Measurements from ENCODE around the gene CENPQ. TPM values are rescaled to one million over a fixed set of nuclear protein-coding genes. Genes with fewer than 3 reads are reported as not detected.

CENPQ gene
- total and polyA plus RNA-seq, 2 of the 8 experiments (the other 6 are each of a cell fraction or from before 2014, with no cell fraction given), result 9.4 to 19.6 TPM

GRCh38 chr6:49514571-49515484 lies 51.7 kb downstream of the CENPQ start:
- no peaks in the 10 kb centered on the region for H4K20me1 ChIP-seq (replicated peaks in 1 of 2; ENCODE audit: control insufficient read depth in 1 of 2, insufficient read depth in 2 of 2, low read length in 2 of 2)
- H3K4ac ChIP-seq (replicated peaks; ENCODE audit: insufficient read length, low read depth, low read length), result no peak overlapping the region
- WGBS, 2 experiments (ENCODE audit: extremely low coverage in 1 of 2, insufficient coverage in 1 of 2, insufficient read length in 1 of 2, insufficient replicate concordance in 2 of 2, low coverage in 1 of 2, low lambda C conversion rate in 2 of 2, missing lambda C conversion rate in 1 of 2), result 79% methylated on average over 8 of the region's 8 CpGs; no CpG with 5 or more reads in 1 of the 2 experiments
- FAIRE-seq (no peak), DNase-seq (ENCODE audit: low read depth in 1 of 2, low spot score in 2 of 2) (no peak)
- no peak overlapping the region for H3K14ac ChIP-seq (ENCODE audit: insufficient read length)
- no peak overlapping the region for H2BK120ac ChIP-seq (replicated peaks; ENCODE audit: low read depth, low read length)
- no peak overlapping the region for H2BK12ac ChIP-seq (ENCODE audit: low read depth, low read length)
- H2AFZ ChIP-seq (ENCODE audit: low read length), result no peak overlapping the region
- H2BK15ac ChIP-seq (ENCODE audit: low read length), result no peak overlapping the region
- H3K27ac ChIP-seq (ENCODE audit: low read depth, low read length), result no peak overlapping the region
- no peak overlapping the region for H4K91ac ChIP-seq (replicated peaks; ENCODE audit: insufficient read length, low read length)
- no peak overlapping the region for H3K23ac ChIP-seq (ENCODE audit: insufficient read length)
- no peak overlapping the region for H3K4me3 ChIP-seq (ENCODE audit: extremely low read depth in 1 of 4, insufficient read depth in 2 of 4, low read depth in 3 of 4, low read length in 4 of 4)
- H4K8ac ChIP-seq (ENCODE audit: extremely low read depth, insufficient read depth, low read length), result no peak overlapping the region
- H2BK20ac ChIP-seq (ENCODE audit: low read length), result no peak overlapping the region
- ChIA-PET POLR2A (ENCODE audit: partially characterized antibody) (no interaction called here), CTCF (ENCODE audit: partially characterized antibody) (interaction anchor here (0.6 to 3.1 kb wide), 2 partner anchors 17 to 852 kb away, joined by 3 to 14 read pairs; no protein-coding TSS in a partner anchor)
- H3K23me2 ChIP-seq (ENCODE audit: low read depth, low read length), result no peaks in the 10 kb centered on the region
- no peak overlapping the region for H2BK5ac ChIP-seq (ENCODE audit: low read depth, low read length)
- H3K4me2 ChIP-seq (ENCODE audit: insufficient read depth in 1 of 2, low read depth in 2 of 2, low read length in 2 of 2), result no peak overlapping the region
- no peaks in the 10 kb centered on the region for H3K79me1 ChIP-seq (ENCODE audit: low read depth, low read length)
- H3K9ac ChIP-seq (replicated peaks in 1 of 4; ENCODE audit: extremely low read depth in 1 of 4, low read depth in 3 of 4, low read length in 3 of 4), result no peak overlapping the region
- no peaks in the 10 kb centered on the region for H3K9me3 ChIP-seq (ENCODE audit: insufficient read depth in 2 of 2, low read depth in 1 of 2, low read length in 1 of 2)
- H3K4me1 ChIP-seq (replicated peaks in 1 of 4; ENCODE audit: control insufficient read depth in 3 of 4, insufficient read depth in 4 of 4, low read length in 3 of 4), result peaks cover 0 to 2% (median under 1%) of the 10 kb centered on the region in 4 experiments; a peak in 2 of 7 replicates
- H3K18ac ChIP-seq (ENCODE audit: extremely low read depth, low read length), result no peak overlapping the region
- H3K27me3 ChIP-seq (replicated peaks in 1 of 4; ENCODE audit: control insufficient read depth in 3 of 4, extremely low read depth in 1 of 4, insufficient read depth in 3 of 4, low read length in 3 of 4), result no peaks in the 10 kb centered on the region
- H2AK5ac ChIP-seq (ENCODE audit: low read depth, low read length), result no peak overlapping the region
- H3K36me3 ChIP-seq (ENCODE audit: control insufficient read depth in 2 of 4, insufficient read depth in 4 of 4, low read length in 3 of 4), result no peaks in the 10 kb centered on the region
- H4K5ac ChIP-seq (ENCODE audit: insufficient read length, low read depth, low read length), result no peak overlapping the region
- H3K79me2 ChIP-seq (ENCODE audit: control insufficient read depth in 1 of 2, insufficient read depth in 2 of 2, low read length in 2 of 2), result no peaks in the 10 kb centered on the region
- no peak overlapping the region for H3K56ac ChIP-seq (replicated peaks; ENCODE audit: insufficient read length, low read depth, low read length)
- TF ChIP-seq RBBP5 (IDR thresholded peaks at IDR 0.05; ENCODE audit: borderline replicate concordance, low read depth, low read length) (no peak), TBP (IDR thresholded peaks at IDR 0.05; ENCODE audit: low read depth, low read length) (no peak), MAFK (IDR thresholded peaks at IDR 0.05; ENCODE audit: low read depth, low read length) (no peak), TAF1 (IDR thresholded peaks at IDR 0.05; ENCODE audit: low read depth, low read length) (no peak), TEAD4 (IDR thresholded peaks at IDR 0.05; ENCODE audit: low read depth, low read length) (no peak), HDAC2 (IDR thresholded peaks at IDR 0.05; ENCODE audit: borderline replicate concordance in 1 of 2, low read depth in 2 of 2, low read length in 2 of 2) (no peak), RFX5 (IDR thresholded peaks at IDR 0.05; ENCODE audit: borderline replicate concordance, low read depth, low read length) (no peak), GTF2F1 (IDR thresholded peaks at IDR 0.05; ENCODE audit: borderline replicate concordance, low read depth, low read length) (no peak), ASH2L (IDR thresholded peaks at IDR 0.05; ENCODE audit: low read length) (no peak), SAP30 (IDR thresholded peaks at IDR 0.05; ENCODE audit: insufficient read depth, insufficient replicate concordance, low read length) (no peak), ATF3 (IDR thresholded peaks at IDR 0.05; ENCODE audit: insufficient read depth, low read depth, low read length) (no peak)

Measured in H1 (cell line).